Activated CD4-positive, alpha-beta T cell treated with anti-CD3 and anti-CD28 coated beads, Interleukin-2, amount 50 U/mL, for 24 hours (primary cell): ENCODE data around the gene SLC35F3.

Source experiments
- DNase-seq, 2 donors: peaks; one replicate each; pipeline ENCODE4 v3.0.0-alpha.2; 2020; ENCODE audit warnings: low read depth in 1 of 2, low spot score in 1 of 2

Gene SLC35F3

GRCh38 chr1:233971753-233972152, 67.3 kb downstream of the SLC35F3 start:
- DNase-seq: no peak

GRCh38 chr1:233972563-233972950, 68.1 kb downstream of the SLC35F3 start:
- no peak for DNase-seq

- no peak for DNase-seq
Observed at GRCh38 chr1:233972951-233973635, 68.6 kb downstream of the SLC35F3 start.

- DNase-seq: no peak
Observed at GRCh38 chr1:233975486-233975885, 71.0 kb downstream of the SLC35F3 start.

GRCh38 chr1:233981042-233981675, 76.7 kb downstream of the SLC35F3 start:
- DNase-seq: no peak

GRCh38 chr1:233982827-233983518, 78.5 kb downstream of the SLC35F3 start:
- DNase-seq: no peak

- no peak for DNase-seq
Observed at GRCh38 chr1:233983811-233984210, 79.3 kb downstream of the SLC35F3 start.

DNA sequence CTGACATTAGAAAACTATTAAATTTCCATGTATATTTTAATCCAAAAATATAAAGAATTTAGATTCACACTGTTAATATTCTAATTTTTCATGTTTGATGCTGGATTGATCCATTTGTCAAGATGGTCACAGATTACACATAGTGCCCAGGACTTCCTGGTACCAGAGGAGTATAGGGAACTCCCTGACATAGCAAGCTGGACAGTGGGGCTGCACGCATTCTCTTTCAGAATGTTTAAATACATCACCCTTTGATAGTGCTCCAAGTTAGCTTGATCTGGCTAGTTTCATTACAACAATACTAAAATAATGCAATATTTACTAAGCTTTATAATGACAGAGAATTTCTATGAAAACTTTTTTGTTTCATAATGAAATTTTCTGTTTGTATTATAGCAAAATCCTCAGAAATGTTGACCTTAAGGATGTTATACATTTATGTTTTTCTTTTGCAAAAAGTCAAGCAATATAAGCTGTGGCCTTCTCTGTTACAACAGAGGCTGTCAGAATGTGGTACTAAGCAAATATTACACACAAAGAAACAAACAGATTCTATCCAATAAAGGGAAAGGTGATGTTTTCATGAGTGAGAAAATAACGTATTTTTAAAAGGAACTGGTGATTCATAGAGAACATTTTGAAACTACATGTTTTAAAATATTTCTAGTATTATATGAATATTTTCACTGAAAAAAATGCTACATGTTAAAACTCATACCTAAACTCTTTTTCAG, 84.7 kb downstream of the SLC35F3 start:
- DNase-seq: no peak

DNA sequence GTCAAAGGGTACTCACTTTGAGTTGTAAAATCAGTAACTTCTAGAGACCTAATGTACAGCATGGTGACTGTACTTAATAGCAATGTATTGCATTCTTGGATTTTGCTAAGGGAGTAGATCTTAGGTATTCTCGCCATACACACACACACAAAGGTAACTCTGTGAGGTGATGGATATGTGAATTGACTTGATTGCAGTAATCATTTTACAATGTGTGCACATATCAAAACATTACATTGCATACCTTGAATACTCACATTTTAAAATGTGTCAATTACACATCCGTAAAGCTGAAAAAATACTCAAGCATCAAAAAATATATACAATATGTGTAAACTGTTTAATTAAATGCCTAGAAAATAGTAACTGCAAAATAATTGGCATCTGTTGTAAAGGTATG, 86.0 kb downstream of the SLC35F3 start:
- no peak for DNase-seq

DNA sequence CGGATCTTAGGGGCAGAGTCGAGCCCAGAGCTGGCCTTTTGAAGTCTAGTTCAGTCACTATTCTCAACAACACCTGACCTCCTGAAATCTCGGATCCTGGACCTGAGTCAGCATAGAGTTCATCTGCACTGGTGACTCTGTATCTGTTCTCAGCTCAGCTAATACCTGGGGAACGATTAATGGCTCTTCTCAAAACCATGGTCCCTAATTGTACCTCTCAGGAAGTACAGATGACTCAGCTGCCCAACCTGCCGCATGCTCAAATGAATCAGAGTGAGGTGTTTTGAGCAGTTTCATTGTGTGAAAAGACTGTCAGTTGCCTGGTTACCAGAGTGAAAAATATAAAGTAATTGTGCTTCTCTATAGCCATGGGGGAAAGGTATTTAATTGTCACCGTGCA, 89.2 kb downstream of the SLC35F3 start:
- no peak for DNase-seq

- no peak for DNase-seq
Observed at GRCh38 chr1:233994112-233994511, 89.6 kb downstream of the SLC35F3 start.

DNA sequence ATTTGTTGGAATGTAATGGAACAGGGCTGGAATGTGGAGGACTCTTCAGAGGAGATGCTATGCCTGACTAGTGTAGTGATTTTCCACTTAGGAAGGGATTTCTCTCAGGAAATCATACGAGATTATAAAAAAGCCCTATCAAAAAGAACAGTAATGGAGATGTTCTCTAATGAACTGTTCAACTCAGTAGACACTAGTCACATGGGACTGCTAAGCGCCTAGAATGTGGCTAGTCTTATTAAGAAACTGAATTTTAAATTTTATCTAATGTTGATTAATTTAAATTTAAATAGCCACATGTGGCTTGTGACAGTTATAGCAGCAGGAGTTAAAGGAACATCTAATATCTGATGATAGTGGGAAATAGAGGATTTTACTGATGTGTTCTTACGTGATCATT, 94.0 kb downstream of the SLC35F3 start:
- DNase-seq: no peak

GRCh38 chr1:233998891-233999290, 94.4 kb downstream of the SLC35F3 start:
- no peak for DNase-seq

DNA sequence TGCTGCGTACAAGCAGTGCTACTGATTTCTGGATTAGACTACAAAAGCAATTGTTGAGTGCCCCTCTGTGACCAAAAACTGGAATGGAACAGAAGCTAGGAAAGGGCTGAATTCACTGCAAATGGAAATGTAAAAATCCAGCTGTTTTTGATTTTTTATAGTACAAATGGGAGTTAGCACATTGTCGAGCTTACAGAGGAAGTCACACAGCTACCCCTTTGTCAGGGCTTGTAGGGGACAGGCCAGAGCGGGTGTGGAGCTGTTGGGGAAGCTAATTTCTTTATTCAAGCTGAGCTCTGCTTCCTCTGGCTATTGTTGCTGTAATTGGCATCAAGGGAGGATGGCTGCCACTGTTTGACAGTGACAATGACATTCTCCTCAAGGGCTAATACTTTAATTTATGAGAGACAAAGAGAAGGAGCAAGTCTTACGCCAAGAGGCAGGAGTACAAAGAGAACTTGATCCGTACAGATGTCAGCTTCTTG, 96.1 kb downstream of the SLC35F3 start:
- DNase-seq: no peak

DNA sequence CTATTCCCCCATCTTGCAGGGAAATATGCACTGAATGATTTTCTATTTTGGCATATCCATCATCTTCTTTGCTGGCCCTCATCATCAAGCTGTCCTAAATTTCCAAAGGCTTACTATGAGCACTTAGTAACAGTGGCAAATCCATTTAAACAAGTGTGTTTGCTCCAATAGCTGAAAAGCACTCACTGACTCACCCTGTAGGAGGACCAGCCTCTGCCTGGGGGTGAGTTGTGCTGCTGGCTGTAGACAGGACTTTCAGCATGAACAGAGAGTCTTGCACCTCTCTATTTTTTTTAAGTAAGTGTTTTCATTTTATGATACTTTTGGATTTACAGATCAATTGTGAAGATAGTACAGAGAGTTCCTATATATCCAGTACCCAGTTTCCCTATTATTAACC, 97.3 kb downstream of the SLC35F3 start:
- no peak for DNase-seq

- no peak for DNase-seq
Observed at GRCh38 chr1:234004591-234004990, 100.1 kb downstream of the SLC35F3 start.

DNA sequence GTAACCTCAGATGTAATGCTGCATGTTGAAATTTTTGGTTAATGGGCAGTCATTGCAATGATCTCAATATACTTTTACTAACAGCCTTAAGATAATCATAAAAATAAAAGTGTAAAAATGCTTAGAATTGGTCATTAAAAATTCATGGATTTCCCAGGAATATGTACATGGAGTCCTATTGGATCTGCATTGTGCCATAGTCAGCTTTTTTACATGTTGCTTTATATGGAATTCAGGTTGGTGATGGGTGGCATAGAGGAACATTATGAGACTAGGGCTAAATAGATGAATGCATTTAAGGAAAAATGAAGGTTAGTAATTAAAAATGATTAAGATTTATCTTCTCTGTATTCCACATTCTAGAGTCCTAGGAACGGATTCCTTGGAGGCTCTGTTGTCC, 103.2 kb downstream of the SLC35F3 start:
- DNase-seq: no peak

- no peak for DNase-seq
Observed at GRCh38 chr1:234008591-234008990, 104.1 kb downstream of the SLC35F3 start.

GRCh38 chr1:234009668-234010067, 105.2 kb downstream of the SLC35F3 start:
- no peak for DNase-seq

DNA sequence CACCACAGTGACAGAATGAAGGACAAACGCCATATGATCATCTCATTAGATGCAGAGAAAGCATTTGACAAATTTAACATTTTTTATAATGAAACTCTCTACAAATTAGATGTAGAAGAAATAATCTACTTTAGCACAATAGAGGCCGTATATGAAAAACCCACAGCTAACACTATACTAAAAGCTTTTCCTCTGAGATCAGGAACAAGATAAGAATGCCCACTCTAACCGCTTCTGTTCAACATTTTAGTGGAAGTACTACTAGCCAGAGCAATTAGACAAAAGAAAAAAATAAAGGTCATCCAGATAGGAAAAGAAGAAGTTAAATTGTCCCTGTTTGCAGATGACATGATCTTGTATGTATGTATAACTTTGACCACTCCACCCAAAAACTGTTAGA, 109.7 kb downstream of the SLC35F3 start:
- no peak for DNase-seq

DNA sequence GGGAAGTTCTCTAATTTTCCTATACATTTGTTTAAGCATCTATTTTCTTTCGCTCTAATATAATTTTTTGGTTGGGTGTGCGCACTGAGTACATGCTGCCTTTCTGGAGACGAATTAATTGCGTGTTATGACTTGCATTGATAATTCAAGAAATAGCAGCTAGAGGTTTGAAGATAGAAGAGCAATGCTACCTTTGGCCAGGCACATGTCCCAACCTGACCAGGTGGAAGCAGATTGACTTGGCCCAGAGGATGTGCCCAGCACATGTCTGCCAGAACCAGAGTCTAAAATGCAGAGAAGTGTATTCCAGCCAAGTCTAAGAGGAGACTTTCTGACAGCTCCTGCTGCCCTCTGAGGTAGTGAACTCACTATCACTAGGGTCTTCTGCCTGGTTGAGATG, 114.3 kb downstream of the SLC35F3 start:
- no peak for DNase-seq

- DNase-seq: no peak
Observed at GRCh38 chr1:234019387-234019786, 114.9 kb downstream of the SLC35F3 start.
